Heart right ventricle (tissue), 16 donors: ENCODE results near the gene MASP1. TPM values are rescaled to one million over a fixed set of nuclear protein-coding genes. Genes with fewer than 3 reads are reported as not detected.

ENCODE experiments used
- ATAC-seq, 8 donors: fragments of 200-7000 bp; cut with Tn5 transposase; one replicate each; pipeline ENCODE4 v1.9.1; 2020; ENCODE audit warnings: mild to moderate bottlenecking in 8 of 8, moderate library complexity in 8 of 8, moderate number of reproducible peaks in 1 of 8
- DNase-seq, 2 donors: peaks; one replicate each; pipeline ENCODE4 v3.0.0-alpha.2; 2020
- H3K27ac ChIP-seq, 10 donors: fragments of 200-600 bp; sonication (generic) in 2 of 10; one replicate each; pipeline versions ENCODE4 v1.5.0 to v1.8.0; 2020 to 2022; ENCODE audit warnings: mild to moderate bottlenecking in 3 of 10
- H3K27me3 ChIP-seq, 7 donors: fragments of 200-600 bp; one replicate each; pipeline ENCODE4 v1.8.0; 2021 to 2022; ENCODE audit warnings: mild to moderate bottlenecking in 2 of 7
- H3K36me3 ChIP-seq, 9 donors: fragments of 200-600 bp; sonication (generic) in 1 of 9; one replicate each; pipeline versions ENCODE4 v1.5.0 to v1.8.0; 2020 to 2022; ENCODE audit warnings: mild to moderate bottlenecking in 2 of 9
- H3K4me1 ChIP-seq, 9 donors: fragments of 200-600 bp; sonication (generic) in 1 of 9; one replicate each; pipeline versions ENCODE4 v1.5.0 to v1.8.0; 2020 to 2022; ENCODE audit warnings: mild to moderate bottlenecking in 4 of 9
- H3K4me3 ChIP-seq, 10 donors: fragments of 200-600 bp; sonication (generic) in 2 of 10; one replicate each; pipeline versions ENCODE4 v1.5.0 to v1.8.0; 2020 to 2022; ENCODE audit warnings: mild to moderate bottlenecking in 7 of 10, moderate library complexity in 2 of 10
- H3K9me3 ChIP-seq, 11 donors: fragments of 200-600 bp in 10 of 11; sonication (generic) in 2 of 11; one replicate each; pipeline versions ENCODE4 v1.5.0 to v1.8.0; 2013 to 2022; ENCODE audit warnings: mild to moderate bottlenecking in 2 of 11, control low read depth in 1 of 11, moderate library complexity in 1 of 11
- WGBS, 2 donors: extraction: QIAGEN DNeasy Blood & Tissue Kit; methylation state at CpG; one replicate each; pipeline ENCODE4 v1.1.7; 2013; ENCODE audit warnings: inconsistent platforms in 1 of 2; 5-methylcytosine and 5-hydroxymethylcytosine counted together
- intact Hi-C, 10 donors: fragments of 100-400 bp; cut with DNase I; formaldehyde crosslinking; loops; one replicate each; pipeline versions ENCODE4 v1.11.1 to v1.14.2; 2022
- polyA plus RNA-seq, 2 donors: library from polyadenylated mRNA; stranded (reverse); fragments of 200-250 nt; gene quantifications; one replicate each; pipeline ENCODE4 v1.2.3, GENCODE V29; 2013
- total RNA-seq, 10 donors: library from RNA; stranded (reverse); fragmentation: NEBNext Ultra II Directional in 3 of 10; extraction: Animal tissue kit (Norgen Biotek cat#: 25700) in 3 of 10; gene quantifications; one replicate each; pipeline versions ENCODE4 v1.2.1 to v1.2.4, GENCODE V29; 2021 to 2023
- TF ChIP-seq, protein P1 (sequence below), 9 donors: fragments of 200-600 bp; sonication (generic) in 2 of 9; IDR thresholded peaks; one replicate each; pipeline versions ENCODE4 v1.5.0 to v1.8.0; 2021 to 2022; ENCODE audit warnings: antibody characterized with exemption in 9 of 9, mild to moderate bottlenecking in 5 of 9, moderate library complexity in 1 of 9
- donor health status: Arrhythmogenic right ventricular cardiomyopathy.
- donor health status: ischemic (EF 13 %, LVEDD 7.1; RV severe dilation, severe dysfunction).
- donor health status: healthy with polysubstance abuse.
- donor health status: DM: no; HTN: yes; CAD: no.
- donor health status: DM: no; HTN: no; CAD: no.
- donor health status: ischemic (EF 25% LVEDD 6.9; RV normal size, moderate dysfunction).
- donor health status: ischemic (EF 25% LVEDD 5.7; RV mildly dilated, moderate dysfunction).
- donor health status: healthy.
- donor health status: DM: yes; HTN: yes; CAD: no.
- donor health status: Ischemic cardiomyopathy.
- donor health status: ischemic (EF 35%, LVEDD 5.7; RV mildly dilated, moderate dysfunction).
- donor health status: nonischemic (EF 11% LVEDD 7.7; RV severe dilation, severe dysfunction).
- donor health status: DM: yes; HTN: yes; CAD: no.
- donor health status: PGD.
- donor health status: ischemic (EF 29% LVEDD 5.4; RV normal size, mild dysfunction).
- donor health status: nonischemic (EF 23%, LVEDD 6.1; RV moderate dilation, normal function).

The MASP1 gene
- total and polyA plus RNA-seq, 12 donors = 51.5 to 274 (median 211) TPM

DNA sequence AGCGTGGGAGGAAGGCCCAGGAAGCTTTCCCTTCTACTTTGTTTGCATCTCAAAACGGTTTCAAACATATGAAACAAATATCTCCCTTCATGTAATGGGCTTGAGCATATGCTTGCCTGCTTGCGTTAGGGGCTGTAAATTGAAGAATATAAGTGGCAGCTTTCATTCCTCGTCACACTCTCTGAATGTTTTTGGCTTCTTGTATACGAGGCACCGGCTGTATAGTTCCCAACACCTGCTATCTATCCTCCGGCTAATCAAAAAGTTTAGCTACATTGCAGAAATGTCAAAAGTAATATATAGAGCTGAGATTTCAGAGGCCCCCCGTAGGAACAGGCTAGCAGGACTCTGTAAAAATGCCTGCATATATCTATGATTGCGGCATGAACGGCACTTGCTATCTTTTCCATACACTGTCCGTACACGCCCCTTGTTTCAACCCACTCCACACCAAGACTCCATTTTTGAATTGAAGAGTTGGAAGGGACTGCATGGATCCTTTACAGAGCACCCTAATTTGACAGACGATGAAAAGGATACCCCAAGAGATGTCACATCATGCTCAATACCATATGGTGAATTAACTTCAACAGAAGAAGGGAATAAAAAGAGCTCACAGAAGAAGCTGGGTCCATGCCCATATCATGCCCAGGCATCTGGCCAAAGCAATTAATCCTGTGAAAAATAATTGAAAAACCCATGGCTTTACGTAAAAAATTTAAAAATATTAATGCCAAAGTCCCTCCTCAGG lies 2.5 kb downstream of the MASP1 start:
- Histone ChIP-seq H3K27ac (peak overlapping the region in 9 of 10 donors; percentile 1 to 92 (median 83)), H3K4me1 (peaks cover 2 to 65% (median 21%) of the 10 kb centered on the region in 9 donors), H3K36me3 (peaks cover 0 to 20% (median 0%) of the 10 kb centered on the region in 9 donors), H3K9me3 (no peaks in the 10 kb centered on the region), H3K4me3 (peak overlapping the region in 9 of 10 donors; percentile 12 to 65 (median 54)), H3K27me3 (peaks cover 0 to 11% (median 0%) of the 10 kb centered on the region in 7 donors)
- DNase-seq (no peak), ATAC-seq (no peak)
- TF ChIP-seq, protein P1, sequence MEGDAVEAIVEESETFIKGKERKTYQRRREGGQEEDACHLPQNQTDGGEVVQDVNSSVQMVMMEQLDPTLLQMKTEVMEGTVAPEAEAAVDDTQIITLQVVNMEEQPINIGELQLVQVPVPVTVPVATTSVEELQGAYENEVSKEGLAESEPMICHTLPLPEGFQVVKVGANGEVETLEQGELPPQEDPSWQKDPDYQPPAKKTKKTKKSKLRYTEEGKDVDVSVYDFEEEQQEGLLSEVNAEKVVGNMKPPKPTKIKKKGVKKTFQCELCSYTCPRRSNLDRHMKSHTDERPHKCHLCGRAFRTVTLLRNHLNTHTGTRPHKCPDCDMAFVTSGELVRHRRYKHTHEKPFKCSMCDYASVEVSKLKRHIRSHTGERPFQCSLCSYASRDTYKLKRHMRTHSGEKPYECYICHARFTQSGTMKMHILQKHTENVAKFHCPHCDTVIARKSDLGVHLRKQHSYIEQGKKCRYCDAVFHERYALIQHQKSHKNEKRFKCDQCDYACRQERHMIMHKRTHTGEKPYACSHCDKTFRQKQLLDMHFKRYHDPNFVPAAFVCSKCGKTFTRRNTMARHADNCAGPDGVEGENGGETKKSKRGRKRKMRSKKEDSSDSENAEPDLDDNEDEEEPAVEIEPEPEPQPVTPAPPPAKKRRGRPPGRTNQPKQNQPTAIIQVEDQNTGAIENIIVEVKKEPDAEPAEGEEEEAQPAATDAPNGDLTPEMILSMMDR (IDR thresholded peaks at IDR 0.05) = no peak
- WGBS, 2 donors = 40 to 54% methylated on average over 14 of the region's 14 CpGs
- intact Hi-C loops = no loop called here

DNA sequence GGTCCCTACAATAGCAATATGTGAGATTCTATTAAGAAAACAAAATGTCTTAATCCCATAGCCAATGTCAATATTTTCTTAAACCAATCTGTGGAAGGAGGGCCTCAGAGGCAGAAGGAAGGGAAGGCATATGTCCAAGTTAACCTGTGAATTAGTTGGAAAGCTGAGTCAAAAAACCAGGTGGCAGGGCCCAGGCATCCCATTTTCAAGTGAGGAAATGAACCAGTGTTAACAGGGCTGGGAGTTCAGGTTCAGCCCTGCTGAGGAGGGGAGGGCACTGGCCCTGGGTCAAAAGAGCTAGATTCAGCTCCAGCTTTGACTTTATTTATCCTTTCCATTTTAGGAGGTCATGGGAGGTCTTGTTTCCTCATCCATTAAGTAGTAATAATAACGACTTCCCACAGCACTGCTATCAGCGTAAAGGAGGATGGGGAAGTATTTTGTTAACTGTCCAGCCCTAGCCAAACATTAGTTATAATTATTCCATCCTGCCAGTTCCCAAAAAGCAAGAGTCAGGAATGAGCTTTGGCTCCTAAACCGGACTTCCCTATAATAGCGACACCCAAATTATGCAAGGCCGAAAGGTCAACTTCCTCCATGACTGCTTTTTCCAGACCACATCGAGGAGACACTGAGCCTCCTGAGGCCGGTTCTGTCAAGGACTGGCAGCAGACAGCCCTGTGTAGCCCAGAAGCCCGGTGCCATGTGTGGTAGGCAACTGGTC lies 3.2 kb downstream of the MASP1 start:
- TF ChIP-seq, protein P1 (IDR thresholded peaks at IDR 0.05) = no peak
- H3K9me3 ChIP-seq = no peaks in the 10 kb centered on the region
- H3K36me3 ChIP-seq = peaks cover 0 to 23% (median 0%) of the 10 kb centered on the region in 9 donors
- peaks cover 2 to 58% (median 18%) of the 10 kb centered on the region in 9 donors for H3K4me1 ChIP-seq
- WGBS, 2 donors = 14 to 24% methylated on average over 8 of the region's 8 CpGs
- peaks cover 0 to 11% (median 0%) of the 10 kb centered on the region in 7 donors for H3K27me3 ChIP-seq
- H3K4me3 ChIP-seq = peak overlapping the region in 7 of 10 donors; percentile 41 to 65 (median 55)
- DNase-seq = peak in 1 of 2 donors; percentile 54
- intact Hi-C loops = no loop called here
- peak in 7 of 8 donors; percentile 23 to 62 (median 40) for ATAC-seq
- peak overlapping the region in 7 of 10 donors; percentile 49 to 92 (median 84) for H3K27ac ChIP-seq

DNA sequence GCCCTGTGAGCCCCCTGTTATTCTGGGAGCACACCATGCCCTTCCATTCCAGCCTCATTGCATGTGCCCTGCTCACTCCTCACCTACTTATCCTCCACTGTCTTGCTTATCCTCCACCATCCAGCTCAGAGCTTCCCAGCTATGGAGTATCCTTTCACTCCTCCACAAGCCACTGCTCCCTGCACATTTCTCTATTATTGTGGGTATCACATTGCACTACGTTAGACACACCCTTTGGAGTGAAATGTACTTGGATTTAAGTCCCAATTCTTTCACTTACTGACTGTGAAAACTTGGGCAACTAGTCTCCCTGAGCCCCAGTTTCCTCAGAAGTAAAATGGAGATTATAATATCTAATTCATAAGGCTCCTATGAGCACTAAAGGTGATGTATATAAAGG lies 4.3 kb downstream of the MASP1 start:
- DNase-seq (no peak), ATAC-seq (no peak)
- TF ChIP-seq, protein P1 (IDR thresholded peaks at IDR 0.05) = no peak
- Histone ChIP-seq H3K4me1 (peaks cover 2 to 48% (median 18%) of the 10 kb centered on the region in 9 donors), H3K36me3 (peaks cover 0 to 28% (median 0%) of the 10 kb centered on the region in 9 donors), H3K27me3 (peaks cover 0 to 11% (median 0%) of the 10 kb centered on the region in 7 donors), H3K27ac (peak overlapping the region in 1 of 10 donors; percentile 21), H3K4me3 (no peak overlapping the region), H3K9me3 (no peaks in the 10 kb centered on the region)
- WGBS, 2 donors = 39 to 43% methylated on average over 1 of the region's 1 CpG
- intact Hi-C loops = no loop called here

DNA sequence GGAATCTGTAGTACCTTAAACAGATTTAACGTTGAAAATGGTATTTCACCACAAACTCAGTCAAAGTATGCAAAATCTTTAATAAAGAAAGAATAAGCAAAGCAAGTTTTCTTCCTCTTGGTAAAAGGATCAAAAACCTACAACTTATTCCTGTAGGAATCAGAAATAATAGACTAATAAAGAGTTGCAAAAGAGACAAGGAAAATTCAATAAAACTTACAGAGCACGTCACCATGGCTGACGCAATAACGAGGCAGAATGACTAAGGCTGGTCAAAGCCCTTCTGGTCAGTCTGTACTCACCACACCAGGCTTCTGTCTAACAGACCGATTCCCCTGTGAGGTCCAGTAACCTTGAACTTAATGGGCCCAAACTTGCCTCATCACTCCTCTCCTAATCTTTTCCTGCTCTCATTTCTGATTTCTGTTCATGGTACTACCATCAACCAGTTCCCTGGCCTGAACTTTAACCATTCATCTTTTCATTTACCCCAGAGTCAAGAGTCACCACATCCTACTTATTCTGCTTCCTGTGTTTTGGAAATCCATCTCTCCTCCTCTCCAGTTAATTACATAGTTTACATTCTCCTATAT lies 5.0 kb downstream of the MASP1 start:
- DNase-seq (no peak), ATAC-seq (peak in 1 of 8 donors; percentile 33)
- 81 to 88% methylated on average over 5 of the region's 5 CpGs for WGBS, 2 donors
- Histone ChIP-seq H3K27me3 (peaks cover 0 to 11% (median 0%) of the 10 kb centered on the region in 7 donors), H3K9me3 (no peaks in the 10 kb centered on the region), H3K4me1 (peaks cover 2 to 46% (median 18%) of the 10 kb centered on the region in 9 donors), H3K4me3 (no peak overlapping the region), H3K36me3 (peaks cover 0 to 28% (median 0%) of the 10 kb centered on the region in 9 donors), H3K27ac (peak overlapping the region in 1 of 10 donors; percentile 4)
- intact Hi-C loops = no loop called here
- TF ChIP-seq, protein P1 (IDR thresholded peaks at IDR 0.05) = no peak
